Measurements from ENCODE around the gene HCRTR1. TPM values are rescaled to one million over a fixed set of nuclear protein-coding genes. Genes with fewer than 3 reads are reported as not detected.

Gene HCRTR1
- total RNA-seq, 4 donors from 2014 or later: 1.7 TPM; not detected in 3

DNA sequence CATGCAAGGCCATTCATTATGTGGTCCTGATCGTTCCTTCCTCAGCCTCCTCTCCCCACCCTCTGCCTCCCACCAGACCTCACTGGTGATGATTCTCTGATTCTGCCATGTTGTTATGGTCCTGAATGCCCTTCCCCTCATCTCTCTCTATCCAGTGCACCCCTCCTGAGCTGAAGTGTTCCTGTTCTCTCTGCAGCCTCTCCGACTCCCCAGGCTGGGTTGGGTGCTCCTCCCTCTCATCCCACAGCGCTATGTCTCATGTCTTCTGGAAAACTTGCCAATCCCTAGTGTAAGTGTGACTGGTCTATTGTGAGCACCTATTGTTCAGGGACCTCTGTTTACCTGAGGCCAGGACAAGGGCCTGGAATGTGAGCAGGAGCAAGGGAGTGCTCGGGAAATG, 38.3 kb downstream of the HCRTR1 start:
- TF ChIP-seq, protein P1, sequence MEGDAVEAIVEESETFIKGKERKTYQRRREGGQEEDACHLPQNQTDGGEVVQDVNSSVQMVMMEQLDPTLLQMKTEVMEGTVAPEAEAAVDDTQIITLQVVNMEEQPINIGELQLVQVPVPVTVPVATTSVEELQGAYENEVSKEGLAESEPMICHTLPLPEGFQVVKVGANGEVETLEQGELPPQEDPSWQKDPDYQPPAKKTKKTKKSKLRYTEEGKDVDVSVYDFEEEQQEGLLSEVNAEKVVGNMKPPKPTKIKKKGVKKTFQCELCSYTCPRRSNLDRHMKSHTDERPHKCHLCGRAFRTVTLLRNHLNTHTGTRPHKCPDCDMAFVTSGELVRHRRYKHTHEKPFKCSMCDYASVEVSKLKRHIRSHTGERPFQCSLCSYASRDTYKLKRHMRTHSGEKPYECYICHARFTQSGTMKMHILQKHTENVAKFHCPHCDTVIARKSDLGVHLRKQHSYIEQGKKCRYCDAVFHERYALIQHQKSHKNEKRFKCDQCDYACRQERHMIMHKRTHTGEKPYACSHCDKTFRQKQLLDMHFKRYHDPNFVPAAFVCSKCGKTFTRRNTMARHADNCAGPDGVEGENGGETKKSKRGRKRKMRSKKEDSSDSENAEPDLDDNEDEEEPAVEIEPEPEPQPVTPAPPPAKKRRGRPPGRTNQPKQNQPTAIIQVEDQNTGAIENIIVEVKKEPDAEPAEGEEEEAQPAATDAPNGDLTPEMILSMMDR (IDR thresholded peaks at IDR 0.05; ENCODE audit: low read depth): no peak

DNA sequence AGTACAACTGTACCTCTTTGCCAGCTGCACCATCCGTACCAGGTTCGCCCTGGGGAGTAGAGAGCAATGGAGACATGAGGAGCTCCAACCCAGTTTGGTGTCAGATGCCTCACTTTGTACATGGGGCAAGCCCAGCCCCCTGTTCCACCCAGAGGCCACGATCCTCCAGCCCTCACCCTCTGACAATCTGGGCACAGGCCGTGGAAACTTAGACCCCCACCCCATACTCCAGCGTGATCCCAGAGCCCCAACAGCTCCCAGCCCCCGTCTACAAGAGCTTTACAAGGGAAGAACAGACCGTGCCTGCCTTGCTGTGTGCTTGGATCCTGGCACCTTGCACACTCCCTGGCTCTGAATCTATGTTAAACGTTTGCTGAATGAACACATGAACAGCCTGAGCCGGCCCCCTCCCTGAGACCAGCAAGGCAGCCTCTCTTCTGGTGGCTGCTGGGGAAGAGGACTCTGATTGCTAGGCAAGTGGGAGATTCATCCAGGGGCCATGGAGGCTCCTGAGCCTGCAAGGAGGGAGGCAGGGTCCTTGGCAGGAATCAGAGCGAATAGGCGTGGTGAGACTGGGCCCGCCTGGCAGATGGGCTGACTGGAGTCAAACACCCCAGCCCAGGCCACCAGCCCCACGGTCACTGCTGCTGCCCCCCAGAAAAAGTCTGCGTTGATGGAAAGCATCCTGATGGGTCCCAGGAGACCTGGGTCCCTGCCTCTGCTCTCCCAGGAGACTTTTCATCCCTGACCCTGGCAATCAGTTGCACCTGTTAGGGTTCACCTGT, 39.7 kb downstream of the HCRTR1 start:
- TF ChIP-seq, protein P1 (IDR thresholded peaks at IDR 0.05; ENCODE audit: low read depth): no peak

DNA sequence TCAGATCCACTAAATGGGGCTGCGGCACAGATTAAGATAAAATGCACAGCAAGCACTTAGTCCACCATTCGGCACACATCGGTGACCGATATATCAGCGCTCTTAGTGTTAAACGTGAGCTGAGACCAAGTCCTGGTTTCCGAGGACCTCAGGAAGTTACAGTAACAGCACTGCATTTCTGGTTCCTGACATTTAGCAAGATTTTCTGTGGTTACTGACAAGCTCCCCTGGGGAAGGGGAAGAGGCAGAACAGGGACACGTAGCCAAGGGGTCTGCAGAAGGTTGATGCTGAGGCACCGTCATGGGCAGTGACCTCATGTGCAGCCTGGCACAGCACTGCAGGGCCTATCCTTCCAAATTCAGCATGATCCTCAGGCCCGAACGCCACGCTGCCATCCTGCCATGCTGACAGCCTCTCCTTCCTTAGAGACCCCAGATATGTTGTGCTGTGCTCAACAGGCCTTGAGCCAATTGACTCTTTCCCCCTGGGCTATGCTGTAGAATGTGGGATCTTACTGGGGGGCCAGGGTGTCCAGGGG, 40.6 kb downstream of the HCRTR1 start:
- TF ChIP-seq, protein P1 (IDR thresholded peaks at IDR 0.05; ENCODE audit: low read depth): no peak

DNA sequence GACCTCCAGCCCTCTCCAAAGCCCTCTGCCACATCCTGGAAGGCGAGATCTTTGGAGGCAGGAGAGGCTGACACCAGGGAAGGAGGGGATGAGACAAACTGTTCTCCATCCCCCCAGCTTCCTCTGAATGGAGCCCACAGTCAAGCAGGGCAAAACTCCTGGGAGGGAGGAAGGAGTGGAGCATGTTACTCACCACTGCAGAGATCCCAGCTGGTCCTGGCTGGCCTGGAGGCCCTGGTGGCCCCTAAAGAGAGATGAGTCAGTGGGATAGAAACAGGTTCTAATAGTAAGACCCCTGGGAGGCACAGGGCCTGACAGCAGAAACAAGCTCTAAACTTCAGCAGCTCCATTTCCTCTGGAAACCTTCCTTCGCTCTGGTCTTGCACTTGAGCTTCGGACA, 41.2 kb downstream of the HCRTR1 start:
- TF ChIP-seq, protein P1 (IDR thresholded peaks at IDR 0.05; ENCODE audit: low read depth): no peak

DNA sequence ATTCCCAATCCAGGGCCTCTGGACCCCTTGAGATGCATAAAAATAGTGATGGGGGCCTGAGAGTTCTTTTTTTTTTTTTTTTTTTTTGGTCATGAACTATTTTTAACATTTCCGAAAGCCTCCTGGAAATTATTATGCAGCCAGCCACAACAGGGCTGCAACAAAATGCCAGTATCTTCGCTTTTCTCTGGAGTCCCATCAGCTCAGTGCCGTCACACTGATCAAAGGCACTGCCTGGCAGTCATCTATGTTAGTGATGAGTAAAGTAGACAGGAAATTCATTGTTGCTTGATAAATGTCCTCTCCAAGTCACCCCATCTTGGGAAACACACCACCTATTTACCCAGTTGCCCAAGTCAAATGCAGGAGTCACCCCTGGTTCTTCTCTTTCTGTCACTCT, 42.4 kb downstream of the HCRTR1 start:
- TF ChIP-seq, protein P1 (IDR thresholded peaks at IDR 0.05; ENCODE audit: low read depth): no peak

DNA sequence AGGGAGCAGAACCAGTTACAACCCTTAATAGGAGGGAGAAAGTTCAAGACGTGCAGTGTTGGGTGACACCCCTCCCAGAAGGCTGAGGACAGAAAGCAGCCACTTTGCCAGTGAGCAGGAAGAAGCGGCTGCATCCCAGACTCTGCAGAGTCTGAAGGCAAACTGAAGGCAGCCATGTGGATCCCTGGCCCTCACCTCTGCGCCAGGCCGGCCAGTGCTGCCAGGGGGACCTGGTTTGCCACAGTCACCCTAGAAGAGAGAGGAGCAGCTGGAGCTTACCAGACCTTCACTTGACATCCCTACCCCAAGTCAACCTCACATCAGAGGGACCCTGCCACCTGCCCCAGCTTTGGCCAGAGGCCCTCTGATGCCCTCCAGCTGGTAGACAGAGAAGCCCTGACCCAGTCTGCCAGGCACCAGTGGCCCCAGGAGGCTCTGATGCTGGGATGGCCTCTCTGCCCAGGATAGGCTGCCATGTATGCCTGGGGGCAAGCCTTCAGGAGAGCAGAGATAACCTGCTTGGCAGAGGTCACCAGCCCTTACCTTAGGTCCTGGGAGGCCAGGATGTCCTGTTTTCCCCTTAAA, 43.5 kb downstream of the HCRTR1 start:
- TF ChIP-seq, protein P1 (IDR thresholded peaks at IDR 0.05; ENCODE audit: low read depth): no peak

DNA sequence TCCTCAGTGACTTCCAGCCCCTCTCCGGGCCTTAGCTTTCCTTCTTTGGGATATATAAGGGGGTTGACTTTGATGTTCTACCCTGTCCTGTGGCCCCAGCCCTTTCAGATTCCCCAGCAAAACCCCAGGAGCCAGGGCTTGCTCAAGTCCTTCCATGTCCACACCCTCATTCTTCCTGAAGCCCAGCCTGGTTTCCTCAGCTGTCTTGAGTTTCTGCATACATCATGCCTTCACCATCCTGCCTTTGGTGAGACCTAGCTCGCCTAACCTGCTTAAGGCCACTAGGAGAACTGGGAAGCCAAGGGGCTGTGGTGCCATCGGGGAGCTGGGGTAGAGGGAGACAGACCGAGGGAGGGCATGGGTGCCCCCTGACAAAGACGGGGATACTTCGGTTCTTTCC, 44.4 kb downstream of the HCRTR1 start:
- TF ChIP-seq, protein P1 (IDR thresholded peaks at IDR 0.05; ENCODE audit: low read depth): no peak
